Measurements from ENCODE around the gene RFX3. TPM values are rescaled to one million over a fixed set of nuclear protein-coding genes. Genes with fewer than 3 reads are reported as not detected.

The RFX3 gene
- total and polyA plus RNA-seq, 2 donors (not counting 3 experiments of a cell fraction or from before 2014, with no cell fraction given) = 4.8 to 10.5 TPM

- intact Hi-C loops (cut with micrococcal nuclease) (no loop called here), dilution Hi-C loops (cut with MboI; ENCODE audit: extremely low pct_ligation_motif_present, low sequenced_read_pairs) (no loop called here)
- no TSS peak for BruUV-seq (replicated peaks)
- H3K9me1 ChIP-seq (replicated peaks; ENCODE audit: control insufficient read depth, extremely low read depth, insufficient read depth, low read length) = no peaks in the 10 kb centered on the region
- H4K20me1 ChIP-seq (replicated peaks; ENCODE audit: control insufficient read depth, extremely low read depth, insufficient read depth, low read length) = no peaks in the 10 kb centered on the region
- H3K4me2 ChIP-seq (ENCODE audit: insufficient read depth, low read length) = no peak overlapping the region
- H3K27me3 ChIP-seq (ENCODE audit: control insufficient read depth in 2 of 2, insufficient read depth in 2 of 2, low read length in 2 of 2) = no peaks in the 10 kb centered on the region
- DNase-seq (ENCODE audit: low read depth, low spot score) (no peak), FAIRE-seq (no peak)
- H3K4me3 ChIP-seq (replicated peaks in 1 of 3; ENCODE audit: insufficient read depth in 1 of 3, low read depth in 1 of 3, low read length in 3 of 3) = no peak overlapping the region
- no peaks in the 10 kb centered on the region for H3K9me3 ChIP-seq (replicated peaks; ENCODE audit: control insufficient read depth, insufficient read depth, low read length)
- no peak overlapping the region for H3K27ac ChIP-seq (ENCODE audit: insufficient read depth, low read depth, low read length)
- no peak for TF ChIP-seq JUN (IDR thresholded peaks at IDR 0.05; ENCODE audit: borderline replicate concordance, insufficient read depth, insufficient read length, low read depth)
- TF ChIP-seq CTCF (IDR thresholded peaks at IDR 0.05; ENCODE audit: extremely low read depth in 1 of 2, insufficient read depth in 1 of 2, low read depth in 1 of 2, low read length in 2 of 2) = no peak
- TF ChIP-seq MYC (IDR thresholded peaks at IDR 0.05; ENCODE audit: low read depth, low read length) = no peak
- no peak for TF ChIP-seq FOS (IDR thresholded peaks at IDR 0.05; ENCODE audit: borderline replicate concordance, insufficient read depth, low read length)
- POLR2A ChIA-PET = no interaction called here
- H3K9ac ChIP-seq (replicated peaks; ENCODE audit: extremely low read depth, insufficient read depth, low read length) = no peak overlapping the region
- peaks cover 0 to 3% of the 10 kb centered on the region in 2 experiments for H3K36me3 ChIP-seq (ENCODE audit: control insufficient read depth in 2 of 2, extremely low read depth in 1 of 2, insufficient read depth in 2 of 2, low read length in 2 of 2)
- no peak overlapping the region for H2AFZ ChIP-seq (ENCODE audit: low read depth, low read length)
- H3K79me2 ChIP-seq (ENCODE audit: control insufficient read depth, insufficient read depth, low read length) = no peaks in the 10 kb centered on the region
- H3K4me1 ChIP-seq (ENCODE audit: control insufficient read depth, extremely low read depth, insufficient read depth, low read length) = no peaks in the 10 kb centered on the region
- CTCF ChIA-PET = interaction anchor here (1.1 to 2.5 kb wide), 2 partner anchors 20 to 180 kb away, joined by 7 to 8 read pairs; no protein-coding TSS in a partner anchor
Measured at GRCh38 chr9:3261484-3261883, 264.3 kb downstream of the RFX3 start.

GRCh38 chr9:3256571-3257330, 269.1 kb downstream of the RFX3 start:
- Histone ChIP-seq H3K27ac (ENCODE audit: insufficient read depth, low read depth, low read length) (no peak overlapping the region), H4K20me1 (replicated peaks; ENCODE audit: control insufficient read depth, extremely low read depth, insufficient read depth, low read length) (no peaks in the 10 kb centered on the region), H3K79me2 (ENCODE audit: control insufficient read depth, insufficient read depth, low read length) (no peaks in the 10 kb centered on the region), H3K4me1 (ENCODE audit: control insufficient read depth, extremely low read depth, insufficient read depth, low read length) (no peaks in the 10 kb centered on the region), H3K27me3 (ENCODE audit: control insufficient read depth in 2 of 2, insufficient read depth in 2 of 2, low read length in 2 of 2) (no peaks in the 10 kb centered on the region), H3K9ac (replicated peaks; ENCODE audit: extremely low read depth, insufficient read depth, low read length) (no peak overlapping the region), H3K4me2 (ENCODE audit: insufficient read depth, low read length) (no peak overlapping the region), H3K4me3 (replicated peaks in 1 of 3; ENCODE audit: insufficient read depth in 1 of 3, low read depth in 1 of 3, low read length in 3 of 3) (no peak overlapping the region), H2AFZ (ENCODE audit: low read depth, low read length) (no peak overlapping the region), H3K9me3 (replicated peaks; ENCODE audit: control insufficient read depth, insufficient read depth, low read length) (no peaks in the 10 kb centered on the region), H3K9me1 (replicated peaks; ENCODE audit: control insufficient read depth, extremely low read depth, insufficient read depth, low read length) (no peaks in the 10 kb centered on the region), H3K36me3 (ENCODE audit: control insufficient read depth in 2 of 2, extremely low read depth in 1 of 2, insufficient read depth in 2 of 2, low read length in 2 of 2) (peaks cover 0 to 3% of the 10 kb centered on the region in 2 experiments)
- ChIA-PET CTCF (no interaction called here), POLR2A (no interaction called here)
- dilution Hi-C loops (cut with MboI; ENCODE audit: extremely low pct_ligation_motif_present, low sequenced_read_pairs) = no loop called here
- no peak for DNase-seq (ENCODE audit: low read depth, low spot score)
- intact Hi-C loops (cut with micrococcal nuclease) = no loop called here
- FAIRE-seq = no peak
- no TSS peak for BruUV-seq (replicated peaks)
- no peak for TF ChIP-seq POLR2A (IDR thresholded peaks at IDR 0.05; ENCODE audit: low read depth, low read length)
- no peak for TF ChIP-seq EZH2 (IDR thresholded peaks at IDR 0.05; ENCODE audit: borderline replicate concordance, low read depth, low read length, severe bottlenecking)
- no peak for TF ChIP-seq MYC (IDR thresholded peaks at IDR 0.05; ENCODE audit: low read depth, low read length)
- TF ChIP-seq GATA2 (IDR thresholded peaks at IDR 0.05; ENCODE audit: insufficient read depth, insufficient read length, low read depth, low read length) = no peak
- no peak for TF ChIP-seq JUN (IDR thresholded peaks at IDR 0.05; ENCODE audit: borderline replicate concordance, insufficient read depth, insufficient read length, low read depth)
- no peak for TF ChIP-seq FOS (IDR thresholded peaks at IDR 0.05; ENCODE audit: borderline replicate concordance, insufficient read depth, low read length)
- no peak for TF ChIP-seq POLR2AphosphoS5 (IDR thresholded peaks at IDR 0.05; ENCODE audit: insufficient read depth, low read depth, low read length)
- no peak for TF ChIP-seq MAX (IDR thresholded peaks at IDR 0.05; ENCODE audit: insufficient read depth, insufficient read length)
- no peak for TF ChIP-seq CTCF (IDR thresholded peaks at IDR 0.05; ENCODE audit: extremely low read depth in 1 of 2, insufficient read depth in 1 of 2, low read depth in 1 of 2, low read length in 2 of 2)
